ENCODE measurements around the gene SHFL. TPM values are rescaled to one million over a fixed set of nuclear protein-coding genes. Genes with fewer than 3 reads are reported as not detected.

The SHFL gene
- total and polyA plus RNA-seq, 2 of the 4 experiments (the other 2 are of a cell fraction) = 9.0 to 32.1 TPM

- Histone ChIP-seq H3K4me2 (ENCODE audit: low read depth, low read length) (no peak overlapping the region), H4K91ac (ENCODE audit: insufficient read depth, low read depth, low read length) (no peak overlapping the region), H3K14ac (replicated peaks; ENCODE audit: low read depth, low read length) (no peak overlapping the region), H2BK5ac (ENCODE audit: low read depth, low read length, poor library complexity, severe bottlenecking) (no peak overlapping the region), H3K18ac (ENCODE audit: low read depth, low read length) (no peak overlapping the region), H3K27me3 (ENCODE audit: control insufficient read depth, insufficient read depth, low read length) (no peaks in the 10 kb centered on the region), H2BK120ac (ENCODE audit: low read depth, low read length) (no peak overlapping the region), H4K8ac (ENCODE audit: low read depth in 2 of 2, low read length in 2 of 2) (no peak overlapping the region; a peak in 1 of 4 replicates), H3K9me3 (ENCODE audit: control insufficient read depth, insufficient read depth, low read length) (no peaks in the 10 kb centered on the region), H3K4me3 (ENCODE audit: insufficient read depth, low read depth, low read length) (no peak overlapping the region), H3K9ac (ENCODE audit: low read depth, low read length) (no peak overlapping the region; the same call in 1 of the 2 replicates), H4K5ac (ENCODE audit: low read depth, low read length) (no peak overlapping the region), H2AK5ac (ENCODE audit: low read depth, low read length) (no peak overlapping the region), H3K36me3 (ENCODE audit: control insufficient read depth, insufficient read depth, low read length) (peaks cover 35% of the 10 kb centered on the region), H3K79me1 (ENCODE audit: low read depth in 1 of 2, low read length in 2 of 2) (peaks cover 16 to 38% of the 10 kb centered on the region in 2 experiments), H3K56ac (ENCODE audit: extremely low read depth, insufficient read depth, low read length) (no peak overlapping the region), H3K9me1 (ENCODE audit: insufficient read depth, low read length) (no peaks in the 10 kb centered on the region), H3K23ac (ENCODE audit: low read depth, low read length) (no peak overlapping the region), H2AK9ac (replicated peaks; ENCODE audit: low read depth, low read length, poor library complexity) (no peak overlapping the region), H3K4me1 (ENCODE audit: control insufficient read depth, insufficient read depth, low read length) (peaks cover 2% of the 10 kb centered on the region), H2AFZ (replicated peaks; ENCODE audit: low read length, poor library complexity) (no peak overlapping the region), H2BK15ac (ENCODE audit: low read depth, low read length) (no peak overlapping the region), H2BK20ac (ENCODE audit: low read depth, low read length) (no peak overlapping the region), H3K27ac (ENCODE audit: insufficient read depth, low read length) (no peak overlapping the region), H4K20me1 (ENCODE audit: insufficient read depth, low read length) (0 out of 2 replicates have a peak, but pooled peaks cover 5% of the 10 kb centered on the region), H3K4ac (ENCODE audit: low read depth, low read length) (no peak overlapping the region)
- in situ Hi-C loops (cut with MboI; ENCODE audit: low sequenced_read_pairs) = no loop called here
- WGBS, 2 experiments (ENCODE audit: extremely low coverage in 2 of 2, insufficient read length in 1 of 2) = 91% methylated on average over 3 of the region's 14 CpGs; no CpG with 5 or more reads in 1 of the 2 experiments
- ATAC-seq (ENCODE audit: low read depth) (no peak), DNase-seq (no peak)
- intact Hi-C loops (cut with micrococcal nuclease) = loop anchor here (5.0 kb wide), 1 partner anchor 144 kb away; the partner anchor contains the start of gene MRPL4
- ChIA-PET CTCF (no interaction called here), POLR2A (ENCODE audit: unreplicated experiment) (interaction anchor here (0.6 kb wide), 1 partner anchor 96 kb away, joined by 15 read pairs; no protein-coding TSS in a partner anchor)
- dilution Hi-C loops (cut with HindIII; ENCODE audit: low sequenced_read_pairs, unreplicated experiment) = no loop called here
- BruUV-seq (replicated peaks) = no TSS peak
- TF ChIP-seq POLR2A (IDR thresholded peaks at IDR 0.05; ENCODE audit: low read depth, low read length) = no peak
Measured at GRCh38 chr19:10107817-10108367, 21.8 kb downstream of the SHFL start.

Data from IMR-90 (cell line).